Neural progenitor cell (in vitro differentiated cells): ENCODE measurements around the gene HDDC3. TPM values are rescaled to one million over a fixed set of nuclear protein-coding genes. Genes with fewer than 3 reads are reported as not detected.

Experiments used
- DNase-seq: peaks from one replicate; pipeline ENCODE4 v3.0.0-alpha.2; 2016; ENCODE audit warnings: low spot score
- H2AFZ ChIP-seq: fragments of 200-600 bp; sonication (generic); replicated peaks from 2 replicates; pipeline ENCODE4 v1.6.1; 2016; ENCODE audit warnings: antibody characterized with exemption
- H3F3A ChIP-seq: fragments of 200-600 bp; sonication (generic); 2 replicates; pipeline ENCODE4 v1.6.1; 2016; ENCODE audit warnings: antibody characterized with exemption, low read depth
- H3K27ac ChIP-seq: fragments of 200-600 bp; sonication (generic); 2 replicates; pipeline ENCODE4 v1.5.1; 2016; ENCODE audit warnings: mild to moderate bottlenecking
- H3K27me3 ChIP-seq: fragments of 200-600 bp; sonication (generic); 2 replicates; pipeline ENCODE4 v1.6.1; 2016; ENCODE audit warnings: mild to moderate bottlenecking, moderate library complexity
- H3K36me3 ChIP-seq: fragments of 200-600 bp; sonication (generic); 2 replicates; pipeline ENCODE4 v1.5.1; 2016
- H3K4me1 ChIP-seq: fragments of 200-600 bp; sonication (generic); 2 replicates; pipeline ENCODE4 v1.6.1; 2016; ENCODE audit warnings: mixed run types
- H3K4me2 ChIP-seq: fragments of 200-600 bp; sonication (generic); 2 replicates; pipeline ENCODE4 v1.6.1; 2016
- H3K4me3 ChIP-seq: fragments of 200-600 bp; sonication (generic); 2 replicates; pipeline ENCODE4 v1.5.1; 2016
- H3K79me2 ChIP-seq: fragments of 200-600 bp; sonication (generic); 2 replicates; pipeline ENCODE4 v1.6.1; 2016; ENCODE audit warnings: low read depth
- H3K9ac ChIP-seq: fragments of 200-600 bp; sonication (generic); 2 replicates; pipeline ENCODE4 v1.6.1; 2016
- H3K9me3 ChIP-seq: fragments of 200-600 bp; sonication (generic); 2 replicates; pipeline ENCODE4 v1.5.1; 2016; ENCODE audit warnings: low read depth
- H4K20me1 ChIP-seq: fragments of 200-600 bp; sonication (generic); 2 replicates; pipeline ENCODE4 v1.6.1; 2016; ENCODE audit warnings: low read depth
- H3K27ac Mint-ChIP-seq: 3 replicates; pipeline ENCODE4 v1.8.0; 2021; ENCODE audit warnings: mixed read lengths
- H3K27me3 Mint-ChIP-seq: 2 replicates; pipeline ENCODE4 v1.8.0; 2022; ENCODE audit warnings: low read depth, mild to moderate bottlenecking, inconsistent platforms, moderate library complexity, mixed read lengths; ENCODE audit not compliant: insufficient read depth
- H3K36me3 Mint-ChIP-seq: 3 replicates; pipeline ENCODE4 v1.8.0; 2021; ENCODE audit warnings: mixed read lengths
- H3K4me1 Mint-ChIP-seq: 3 replicates; pipeline ENCODE4 v1.8.0; 2021; ENCODE audit warnings: mixed read lengths
- H3K4me3 Mint-ChIP-seq: 3 replicates; pipeline ENCODE4 v1.8.0; 2021; ENCODE audit warnings: mild to moderate bottlenecking, moderate library complexity, mixed read lengths
- H3K9me3 Mint-ChIP-seq: 3 replicates; pipeline ENCODE4 v1.8.0; 2020; ENCODE audit warnings: mixed read lengths
- CTCF ChIP-seq: fragments of 200-600 bp; sonication (generic); IDR thresholded peaks from 2 replicates; pipeline ENCODE4 v1.5.1; 2017; ENCODE audit warnings: antibody characterized with exemption, mild to moderate bottlenecking
- EZH2 ChIP-seq: fragments of 200-600 bp; sonication (generic); IDR thresholded peaks from 2 replicates; pipeline ENCODE4 v1.6.1; 2017; ENCODE audit warnings: antibody characterized with exemption, mild to moderate bottlenecking, moderate library complexity
- EZH2phosphoT487 ChIP-seq: fragments of 200-600 bp; sonication (generic); IDR thresholded peaks from 2 replicates; pipeline ENCODE4 v1.6.1; 2017; ENCODE audit warnings: antibody characterized with exemption
- total RNA-seq: library from RNA; depleted of rRNA; stranded (reverse); fragments of >200 nt; gene quantifications from 2 replicates; pipeline ENCODE4 v1.2.3, GENCODE V29; 2015; ENCODE audit warnings: low replicate concordance

The HDDC3 gene
- total RNA-seq, 1 donor from 2014 or later, result 20.4 TPM

DNA sequence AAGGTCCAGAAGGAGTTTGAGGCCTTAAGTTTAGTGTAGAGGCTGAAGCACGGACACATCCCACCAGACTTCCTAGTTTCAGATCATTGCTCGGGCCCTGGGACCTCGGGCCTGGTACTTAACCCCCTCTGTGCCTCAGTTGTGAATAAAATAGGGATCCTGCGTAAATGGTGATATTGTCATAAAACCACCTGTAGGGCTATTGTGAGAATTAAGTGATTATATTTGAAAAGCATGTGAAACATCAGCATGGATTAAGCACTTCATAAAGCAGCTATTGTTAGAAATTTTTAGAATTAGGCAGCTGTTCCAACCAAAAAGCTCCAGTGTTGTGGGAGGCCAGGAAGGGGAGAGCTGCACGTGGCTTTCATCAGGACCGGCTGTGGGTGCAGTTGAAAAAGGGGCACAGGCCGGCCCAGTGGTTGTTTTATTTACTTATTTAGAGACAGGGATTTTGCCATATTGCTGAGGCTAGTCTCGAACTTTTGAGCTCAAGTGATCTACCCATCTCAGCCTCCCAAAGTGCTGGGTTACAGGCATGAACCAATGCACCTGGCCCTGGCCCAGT is 26.8 kb upstream of the HDDC3 start:
- TF ChIP-seq EZH2 (no peak), EZH2phosphoT487 (no peak), CTCF (no peak)
- H3F3A ChIP-seq, result peaks cover 21% of the 10 kb centered on the region
- Mint-ChIP-seq H3K27me3 (peaks cover 8% of the 10 kb centered on the region), H3K36me3 (peaks cover 9% of the 10 kb centered on the region), H3K4me3 (peak overlapping the region; percentile 41), H3K4me1 (peaks cover 13% of the 10 kb centered on the region), H3K9me3 (no peaks in the 10 kb centered on the region), H3K27ac (no peak overlapping the region)
- no peak overlapping the region for H3K9ac ChIP-seq
- H3K36me3 ChIP-seq, result peaks cover 3% of the 10 kb centered on the region
- peaks cover 14% of the 10 kb centered on the region for H3K27me3 ChIP-seq
- H2AFZ ChIP-seq, result no peak overlapping the region
- DNase-seq, result no peak
- H3K4me2 ChIP-seq, result no peak overlapping the region
- no peak overlapping the region for H3K27ac ChIP-seq
- peaks cover 8% of the 10 kb centered on the region for H4K20me1 ChIP-seq
- no peak overlapping the region for H3K4me3 ChIP-seq
- H3K4me1 ChIP-seq, result peaks cover 12% of the 10 kb centered on the region
- H3K79me2 ChIP-seq, result no peaks in the 10 kb centered on the region
- no peaks in the 10 kb centered on the region for H3K9me3 ChIP-seq

DNA sequence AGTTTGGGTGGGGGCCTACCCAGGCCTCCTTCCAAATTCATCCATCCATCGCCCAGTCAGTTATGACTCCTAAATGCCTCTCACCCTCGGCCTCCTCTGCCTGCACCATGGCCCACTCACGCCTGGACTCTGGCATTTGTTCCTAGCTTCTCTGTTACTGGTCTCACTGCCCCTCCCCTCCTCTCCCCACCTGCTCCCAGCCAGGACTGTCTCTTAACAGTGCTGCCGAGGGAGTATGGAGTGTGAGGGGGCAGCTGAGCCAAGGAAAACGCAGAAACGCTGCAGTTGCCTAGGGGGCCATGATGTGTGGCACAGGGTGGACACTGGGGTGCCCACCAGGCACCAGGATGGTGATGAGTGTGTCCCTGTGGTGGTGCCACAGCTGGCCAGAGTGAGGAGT is 25.4 kb upstream of the HDDC3 start:
- H3K9me3 ChIP-seq, result no peaks in the 10 kb centered on the region
- Mint-ChIP-seq H3K9me3 (no peaks in the 10 kb centered on the region), H3K27me3 (peaks cover 9% of the 10 kb centered on the region), H3K27ac (no peak overlapping the region), H3K4me3 (peak overlapping the region; percentile 81), H3K36me3 (peaks cover 5% of the 10 kb centered on the region), H3K4me1 (peaks cover 16% of the 10 kb centered on the region)
- H3K9ac ChIP-seq, result no peak overlapping the region
- H3K4me3 ChIP-seq, result no peak overlapping the region
- peaks cover 8% of the 10 kb centered on the region for H4K20me1 ChIP-seq
- H3K27ac ChIP-seq, result no peak overlapping the region
- H3K4me2 ChIP-seq, result peak overlapping the region; percentile 78
- H3K4me1 ChIP-seq, result peaks cover 12% of the 10 kb centered on the region
- no peak for DNase-seq
- no peaks in the 10 kb centered on the region for H3K79me2 ChIP-seq
- TF ChIP-seq CTCF, result no peak
- TF ChIP-seq EZH2, result no peak
- no peak for TF ChIP-seq EZH2phosphoT487
- H2AFZ ChIP-seq, result no peak overlapping the region
- peaks cover 31% of the 10 kb centered on the region for H3F3A ChIP-seq
- no peaks in the 10 kb centered on the region for H3K36me3 ChIP-seq
- peaks cover 14% of the 10 kb centered on the region for H3K27me3 ChIP-seq

DNA sequence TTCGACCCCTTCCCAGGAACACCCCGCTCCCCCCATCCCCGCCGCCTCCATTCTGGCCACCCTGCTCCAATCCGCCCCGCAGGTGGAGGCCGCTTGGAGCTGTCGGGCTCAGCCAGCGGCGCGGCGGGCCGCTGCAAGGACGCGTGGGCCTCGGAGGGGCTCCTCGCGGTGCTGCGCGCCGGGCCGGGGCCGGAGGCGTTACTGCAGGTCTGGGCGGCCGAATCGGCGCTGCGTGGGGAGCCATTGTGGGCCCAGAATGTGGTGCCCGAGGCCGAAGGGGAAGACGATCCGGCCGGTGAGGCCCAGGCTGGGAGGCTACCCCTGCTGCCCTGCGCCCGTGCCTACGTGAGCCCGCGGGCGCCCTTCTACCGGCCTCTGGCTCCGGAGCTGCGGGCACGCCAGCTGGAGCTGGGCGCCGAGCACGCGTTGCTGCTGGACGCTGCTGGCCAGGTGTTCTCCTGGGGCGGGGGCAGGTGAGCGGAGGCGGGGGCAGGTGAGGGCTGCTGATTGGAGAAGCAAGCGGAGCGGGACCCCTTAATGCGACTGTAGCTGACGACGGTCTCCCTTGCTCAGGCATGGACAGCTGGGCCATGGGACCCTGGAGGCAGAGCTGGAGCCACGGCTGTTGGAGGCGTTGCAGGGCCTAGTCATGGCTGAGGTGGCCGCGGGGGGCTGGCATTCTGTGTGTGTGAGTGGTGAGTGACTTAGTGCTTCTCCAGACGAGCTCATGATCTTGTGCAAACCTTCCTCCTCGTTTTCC is 24.9 kb upstream of the HDDC3 start:
- H3K4me2 ChIP-seq, result peak overlapping the region; percentile 78
- peak; percentile 74 for DNase-seq
- H3K27me3 ChIP-seq, result peaks cover 14% of the 10 kb centered on the region
- no peaks in the 10 kb centered on the region for H3K9me3 Mint-ChIP-seq
- peak overlapping the region; percentile 56 for H3K4me3 ChIP-seq
- no peak overlapping the region for H3K9ac ChIP-seq
- H3K36me3 Mint-ChIP-seq, result peaks cover 7% of the 10 kb centered on the region
- peaks cover 11% of the 10 kb centered on the region for H3K27me3 Mint-ChIP-seq
- H3K27ac ChIP-seq, result no peak overlapping the region
- H3K4me3 Mint-ChIP-seq, result peak overlapping the region; percentile 81
- no peak overlapping the region for H2AFZ ChIP-seq
- H3K4me1 Mint-ChIP-seq, result peaks cover 16% of the 10 kb centered on the region
- no peaks in the 10 kb centered on the region for H3K36me3 ChIP-seq
- H3K4me1 ChIP-seq, result peaks cover 12% of the 10 kb centered on the region
- H4K20me1 ChIP-seq, result peaks cover 8% of the 10 kb centered on the region
- no peaks in the 10 kb centered on the region for H3K79me2 ChIP-seq
- TF ChIP-seq EZH2phosphoT487, result no peak
- no peak for TF ChIP-seq CTCF
- TF ChIP-seq EZH2, result no peak
- no peak overlapping the region for H3K27ac Mint-ChIP-seq
- no peaks in the 10 kb centered on the region for H3K9me3 ChIP-seq
- H3F3A ChIP-seq, result peaks cover 31% of the 10 kb centered on the region
